Cerebellar cortex (tissue), 1 donor: ENCODE measurements around the gene ANKRD33B.
"Not testable (repeated sequence)": the region's sequence is repeated elsewhere in the genome, so short reads cannot be mapped to it uniquely, and the experiment has no call there.

Experiments
- DNase-seq: peaks from one replicate; pipeline ENCODE4 v3.0.0-alpha.2; 2015; ENCODE audit warnings: low spot score

ANKRD33B gene

GRCh38 chr5:10559151-10559550 is 4.7 kb upstream of the ANKRD33B start:
- DNase-seq: no peak

GRCh38 chr5:10559871-10560270 is 4.0 kb upstream of the ANKRD33B start:
- DNase-seq: no peak

GRCh38 chr5:10562201-10563109 is 1.4 kb upstream of the ANKRD33B start:
- DNase-seq: no peak

- DNase-seq: no peak
Measured at GRCh38 chr5:10563110-10563944, 543 bp upstream of the ANKRD33B start.

- DNase-seq: no peak
Measured at GRCh38 chr5:10564838-10565784, 1.2 kb downstream of the ANKRD33B start.

GRCh38 chr5:10565785-10566542 is 2.1 kb downstream of the ANKRD33B start:
- DNase-seq: no peak

GRCh38 chr5:10566543-10567068 is 2.7 kb downstream of the ANKRD33B start:
- DNase-seq: no peak

GRCh38 chr5:10567121-10567591 is 3.3 kb downstream of the ANKRD33B start:
- DNase-seq: no peak

GRCh38 chr5:10567781-10568321 is 4.0 kb downstream of the ANKRD33B start:
- DNase-seq: no peak

GRCh38 chr5:10570540-10570939 is 6.7 kb downstream of the ANKRD33B start:
- not testable (repeated sequence) for DNase-seq

GRCh38 chr5:10572451-10572850 is 8.6 kb downstream of the ANKRD33B start:
- DNase-seq: no peak

- no peak for DNase-seq
Measured at GRCh38 chr5:10573487-10574145, 9.7 kb downstream of the ANKRD33B start.

- not testable (repeated sequence) for DNase-seq
Measured at GRCh38 chr5:10574879-10575278, 11.0 kb downstream of the ANKRD33B start.

- DNase-seq: no peak
Measured at GRCh38 chr5:10576121-10576789, 12.4 kb downstream of the ANKRD33B start.

- no peak for DNase-seq
Measured at GRCh38 chr5:10576790-10577189, 12.9 kb downstream of the ANKRD33B start.

- no peak for DNase-seq
Measured at GRCh38 chr5:10577371-10578292, 13.8 kb downstream of the ANKRD33B start.

- no peak for DNase-seq
Measured at GRCh38 chr5:10578293-10578665, 14.4 kb downstream of the ANKRD33B start.

GRCh38 chr5:10578869-10579268 is 15.0 kb downstream of the ANKRD33B start:
- no peak for DNase-seq
